Measurements from ENCODE around the gene NRXN3. TPM values are rescaled to one million over a fixed set of nuclear protein-coding genes. Genes with fewer than 3 reads are reported as not detected.

Gene NRXN3
- total RNA-seq, 2 experiments from 2014 or later = not detected

GRCh38 chr14:78598046-78598920 lies 428.1 kb downstream of the NRXN3 start:
- no peaks in the 10 kb centered on the region for H3K9me3 Mint-ChIP-seq
- CTCF ChIA-PET = interaction anchor here (0.6 to 4.8 kb wide), 13 partner anchors 9 to 737 kb away, joined by 3 to 35 read pairs (median 4); no protein-coding TSS in a partner anchor
- no peak overlapping the region for H3K27ac Mint-ChIP-seq
- H3K36me3 Mint-ChIP-seq = no peaks in the 10 kb centered on the region
- H3K4me3 Mint-ChIP-seq = no peak overlapping the region
- H3K27me3 Mint-ChIP-seq = peaks cover 7% of the 10 kb centered on the region
- intact Hi-C loops (cut with micrococcal nuclease) = loop anchor here (1.0 to 5.0 kb wide), 2 partner anchors 576 to 736 kb away; no protein-coding TSS in a partner anchor
- POLR2A ChIA-PET = no interaction called here
- DNase-seq = peak; percentile 51
- no peaks in the 10 kb centered on the region for H3K4me1 Mint-ChIP-seq (ENCODE audit: low read depth)

GRCh38 chr14:78605025-78605762 lies 435.0 kb downstream of the NRXN3 start:
- Mint-ChIP-seq H3K27me3 (peaks cover 5% of the 10 kb centered on the region), H3K9me3 (no peaks in the 10 kb centered on the region), H3K4me1 (ENCODE audit: low read depth) (peaks cover 3% of the 10 kb centered on the region), H3K36me3 (no peaks in the 10 kb centered on the region), H3K27ac (no peak overlapping the region), H3K4me3 (no peak overlapping the region)
- DNase-seq = no peak
- ChIA-PET CTCF (no interaction called here), POLR2A (no interaction called here)
- intact Hi-C loops (cut with micrococcal nuclease) = no loop called here

- intact Hi-C loops (cut with micrococcal nuclease) = no loop called here
- peaks cover 5% of the 10 kb centered on the region for H3K27me3 Mint-ChIP-seq
- ChIA-PET POLR2A (no interaction called here), CTCF (interaction anchor here (1.5 kb wide), 1 partner anchor 10 kb away, joined by 3 read pairs; no protein-coding TSS in a partner anchor)
- no peaks in the 10 kb centered on the region for H3K36me3 Mint-ChIP-seq
- no peak for DNase-seq
- H3K4me1 Mint-ChIP-seq (ENCODE audit: low read depth) = peaks cover 3% of the 10 kb centered on the region
- no peak overlapping the region for H3K27ac Mint-ChIP-seq
- H3K9me3 Mint-ChIP-seq = no peaks in the 10 kb centered on the region
- no peak overlapping the region for H3K4me3 Mint-ChIP-seq
These were observed 435.8 kb downstream of the NRXN3 start for GRCh38 chr14:78605897-78606500.

GRCh38 chr14:78608998-78609787 lies 439.0 kb downstream of the NRXN3 start:
- no peak for DNase-seq
- CTCF ChIA-PET = no interaction called here
- Mint-ChIP-seq H3K36me3 (no peaks in the 10 kb centered on the region), H3K27ac (no peak overlapping the region), H3K4me1 (ENCODE audit: low read depth) (peaks cover 3% of the 10 kb centered on the region), H3K27me3 (peaks cover 6% of the 10 kb centered on the region), H3K4me3 (no peak overlapping the region), H3K9me3 (no peaks in the 10 kb centered on the region)
- POLR2A ChIA-PET = no interaction called here
- intact Hi-C loops (cut with micrococcal nuclease) = no loop called here

- DNase-seq = no peak
- intact Hi-C loops (cut with micrococcal nuclease) = no loop called here
- Mint-ChIP-seq H3K36me3 (no peaks in the 10 kb centered on the region), H3K4me1 (ENCODE audit: low read depth) (peaks cover 3% of the 10 kb centered on the region), H3K27ac (no peak overlapping the region), H3K27me3 (peaks cover 6% of the 10 kb centered on the region), H3K9me3 (no peaks in the 10 kb centered on the region), H3K4me3 (no peak overlapping the region)
- ChIA-PET CTCF (no interaction called here), POLR2A (no interaction called here)
These were observed 440.8 kb downstream of the NRXN3 start for GRCh38 chr14:78610994-78611393.

- H3K4me1 Mint-ChIP-seq (ENCODE audit: low read depth) = no peaks in the 10 kb centered on the region
- no peak overlapping the region for H3K27ac Mint-ChIP-seq
- ChIA-PET CTCF (no interaction called here), POLR2A (no interaction called here)
- no peaks in the 10 kb centered on the region for H3K9me3 Mint-ChIP-seq
- peaks cover 6% of the 10 kb centered on the region for H3K27me3 Mint-ChIP-seq
- intact Hi-C loops (cut with micrococcal nuclease) = no loop called here
- H3K36me3 Mint-ChIP-seq = no peaks in the 10 kb centered on the region
- DNase-seq = no peak
- no peak overlapping the region for H3K4me3 Mint-ChIP-seq
These were observed 441.8 kb downstream of the NRXN3 start for GRCh38 chr14:78611796-78612571.

- Mint-ChIP-seq H3K36me3 (no peaks in the 10 kb centered on the region), H3K4me1 (ENCODE audit: low read depth) (no peaks in the 10 kb centered on the region), H3K9me3 (no peaks in the 10 kb centered on the region), H3K27ac (no peak overlapping the region), H3K4me3 (no peak overlapping the region), H3K27me3 (peaks cover 6% of the 10 kb centered on the region)
- intact Hi-C loops (cut with micrococcal nuclease) = no loop called here
- ChIA-PET CTCF (no interaction called here), POLR2A (no interaction called here)
- no peak for DNase-seq
These were observed 442.5 kb downstream of the NRXN3 start for GRCh38 chr14:78612666-78613065.

GRCh38 chr14:78614593-78614992 lies 444.4 kb downstream of the NRXN3 start:
- H3K4me1 Mint-ChIP-seq (ENCODE audit: low read depth) = no peaks in the 10 kb centered on the region
- no peaks in the 10 kb centered on the region for H3K36me3 Mint-ChIP-seq
- CTCF ChIA-PET = no interaction called here
- intact Hi-C loops (cut with micrococcal nuclease) = no loop called here
- no peak overlapping the region for H3K27ac Mint-ChIP-seq
- no peak overlapping the region for H3K4me3 Mint-ChIP-seq
- no peak for DNase-seq
- no peaks in the 10 kb centered on the region for H3K9me3 Mint-ChIP-seq
- H3K27me3 Mint-ChIP-seq = peaks cover 5% of the 10 kb centered on the region
- POLR2A ChIA-PET = no interaction called here

GRCh38 chr14:78617735-78618134 lies 447.6 kb downstream of the NRXN3 start:
- no peaks in the 10 kb centered on the region for H3K9me3 Mint-ChIP-seq
- H3K4me3 Mint-ChIP-seq = no peak overlapping the region
- H3K36me3 Mint-ChIP-seq = no peaks in the 10 kb centered on the region
- POLR2A ChIA-PET = no interaction called here
- H3K27me3 Mint-ChIP-seq = no peaks in the 10 kb centered on the region
- CTCF ChIA-PET = interaction anchor here (0.7 to 1.3 kb wide), 2 partner anchors 19 to 597 kb away, joined by 4 to 5 read pairs; no protein-coding TSS in a partner anchor
- no peak for DNase-seq
- intact Hi-C loops (cut with micrococcal nuclease) = no loop called here
- H3K27ac Mint-ChIP-seq = no peak overlapping the region
- H3K4me1 Mint-ChIP-seq (ENCODE audit: low read depth) = no peaks in the 10 kb centered on the region

- intact Hi-C loops (cut with micrococcal nuclease) = no loop called here
- no peak overlapping the region for H3K27ac Mint-ChIP-seq
- H3K36me3 Mint-ChIP-seq = no peaks in the 10 kb centered on the region
- DNase-seq = no peak
- H3K9me3 Mint-ChIP-seq = no peaks in the 10 kb centered on the region
- no peaks in the 10 kb centered on the region for H3K4me1 Mint-ChIP-seq (ENCODE audit: low read depth)
- no peaks in the 10 kb centered on the region for H3K27me3 Mint-ChIP-seq
- ChIA-PET POLR2A (no interaction called here), CTCF (interaction anchor here (0.7 kb wide), 1 partner anchor 598 kb away, joined by 4 read pairs; no protein-coding TSS in a partner anchor)
- no peak overlapping the region for H3K4me3 Mint-ChIP-seq
These were observed 448.2 kb downstream of the NRXN3 start for GRCh38 chr14:78618368-78618767.

- H3K4me3 Mint-ChIP-seq = no peak overlapping the region
- intact Hi-C loops (cut with micrococcal nuclease) = no loop called here
- no peaks in the 10 kb centered on the region for H3K4me1 Mint-ChIP-seq (ENCODE audit: low read depth)
- H3K27me3 Mint-ChIP-seq = peaks cover 2% of the 10 kb centered on the region
- no peak for DNase-seq
- ChIA-PET CTCF (no interaction called here), POLR2A (no interaction called here)
- H3K27ac Mint-ChIP-seq = no peak overlapping the region
- H3K36me3 Mint-ChIP-seq = no peaks in the 10 kb centered on the region
- H3K9me3 Mint-ChIP-seq = no peaks in the 10 kb centered on the region
These were observed 456.9 kb downstream of the NRXN3 start for GRCh38 chr14:78627114-78627513.

Data from activated CD4-positive, alpha-beta memory T cell treated with anti-CD3 and anti-CD28 coated beads for 36 hours (primary cell).